Colon (tissue), 2 donors: ENCODE data around the gene RSPO1.

Experiments used
- FAIRE-seq: peaks from 2 replicates; lab custom pipeline; 2012; peaks lifted over from hg19 to GRCh38; lab: Jason Lieb, UNC
- donor health status: control.
- donor health status: control.

RSPO1 gene

DNA sequence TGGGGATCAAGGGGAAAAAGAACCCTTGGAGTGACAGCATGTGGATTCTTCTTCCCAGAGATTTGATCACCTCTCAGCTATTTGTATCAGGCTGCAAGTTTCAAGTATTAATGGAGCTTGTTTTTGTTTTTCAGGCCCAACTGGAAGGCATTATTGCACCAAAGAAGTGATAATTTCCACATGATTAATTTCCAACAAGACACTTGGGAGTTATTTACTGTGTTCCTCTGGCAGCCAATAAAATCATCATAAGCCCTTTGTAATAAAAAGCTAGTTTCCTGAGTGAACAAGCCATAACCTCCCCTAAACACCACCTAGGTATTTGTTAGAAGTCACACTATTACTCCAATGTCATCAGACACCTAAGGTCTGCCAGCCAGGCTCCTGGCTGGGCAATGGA is 69.8 kb downstream of the RSPO1 start:
- FAIRE-seq: no peak

DNA sequence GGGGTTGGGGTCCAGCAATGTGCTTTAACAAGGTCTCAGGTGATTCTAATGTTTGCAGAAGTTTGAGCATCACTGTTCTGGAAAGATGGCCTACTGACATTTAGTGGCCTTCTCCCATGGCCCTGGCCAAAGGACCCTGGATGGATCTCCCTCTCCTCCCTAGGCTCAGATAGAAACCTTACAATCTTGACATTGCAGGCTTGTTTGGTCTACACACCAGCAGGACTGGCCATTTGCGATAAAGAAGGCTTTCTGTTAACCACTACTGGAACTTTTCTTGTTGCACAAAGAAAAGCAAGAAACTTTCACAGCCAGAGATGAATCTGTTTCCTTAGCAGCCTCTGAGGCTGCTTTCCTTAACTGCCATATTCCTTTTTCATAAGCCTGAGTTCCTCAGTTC is 71.7 kb downstream of the RSPO1 start:
- no peak for FAIRE-seq
